Karpas-422 (cell line): ENCODE data around the gene NCKAP5. TPM values are rescaled to one million over a fixed set of nuclear protein-coding genes. Genes with fewer than 3 reads are reported as not detected.

Experiments used
- DNase-seq: peaks from one replicate; pipeline ENCODE4 v3.0.0-alpha.2; 2015
- H2AFZ ChIP-seq: fragments of 200-600 bp; sonication (generic); 2 replicates; pipeline ENCODE4 v1.6.1; 2014; ENCODE audit warnings: antibody characterized with exemption, low read length, mixed read lengths
- H3K27ac ChIP-seq: fragments of 200-600 bp; sonication (generic); 2 replicates; pipeline ENCODE4 v1.5.1; 2014; ENCODE audit warnings: mild to moderate bottlenecking, low read length, moderate library complexity
- H3K27me3 ChIP-seq: fragments of 200-600 bp; sonication (generic); 2 replicates; pipeline ENCODE4 v1.6.1; 2014; ENCODE audit warnings: low read length, mixed read lengths
- H3K36me3 ChIP-seq: fragments of 200-600 bp; sonication (generic); 2 replicates; pipeline ENCODE4 v1.6.1; 2014; ENCODE audit warnings: low read length, mixed read lengths; ENCODE audit not compliant: insufficient read depth
- H3K4me1 ChIP-seq: fragments of 200-600 bp; sonication (generic); 2 replicates; pipeline ENCODE4 v1.6.1; 2014; ENCODE audit warnings: mild to moderate bottlenecking, low read length, mixed read lengths
- H3K4me2 ChIP-seq: fragments of 200-600 bp; sonication (generic); 2 replicates; pipeline ENCODE4 v1.6.1; 2014; ENCODE audit warnings: low read length, low read depth, mild to moderate bottlenecking; ENCODE audit not compliant: poor library complexity, severe bottlenecking
- H3K4me3 ChIP-seq: fragments of 200-600 bp; sonication (generic); 2 replicates; pipeline ENCODE4 v1.5.1; 2014; ENCODE audit warnings: mild to moderate bottlenecking, antibody characterized with exemption, low read length, mixed read lengths
- H3K79me2 ChIP-seq: fragments of 200-600 bp; sonication (generic); 2 replicates; pipeline ENCODE4 v1.6.1; 2014; ENCODE audit warnings: mild to moderate bottlenecking, low read length, mixed read lengths
- H3K9ac ChIP-seq: fragments of 200-600 bp; sonication (generic); 2 replicates; pipeline ENCODE4 v1.6.0; 2014; ENCODE audit warnings: low read length
- H3K9me2 ChIP-seq: fragments of 200-600 bp; sonication (generic), shearing (Covaris generic); replicated peaks from 2 replicates; pipeline ENCODE4 v1.6.0; 2014; ENCODE audit warnings: mild to moderate bottlenecking, low read length, moderate library complexity; ENCODE audit not compliant: insufficient read depth
- H3K9me3 ChIP-seq: fragments of 300-700, 200-600 bp; sonication (generic); 2 replicates; pipeline ENCODE4 v1.6.1; 2014; ENCODE audit warnings: low read length, mixed read lengths
- H4K20me1 ChIP-seq: fragments of 200-600 bp; sonication (generic); 2 replicates; pipeline ENCODE4 v1.6.1; 2014; ENCODE audit warnings: mild to moderate bottlenecking, antibody characterized with exemption, low read length, low read depth; ENCODE audit not compliant: insufficient read depth
- total RNA-seq: library from RNA; depleted of rRNA; stranded (reverse); fragments of >200 nt; shearing (Covaris generic); gene quantifications from 2 replicates; pipeline ENCODE4 v1.2.3, GENCODE V29; 2014; ENCODE audit warnings: low replicate concordance

The NCKAP5 gene
- total RNA-seq, 1 experiment from 2014 or later: not detected

DNA sequence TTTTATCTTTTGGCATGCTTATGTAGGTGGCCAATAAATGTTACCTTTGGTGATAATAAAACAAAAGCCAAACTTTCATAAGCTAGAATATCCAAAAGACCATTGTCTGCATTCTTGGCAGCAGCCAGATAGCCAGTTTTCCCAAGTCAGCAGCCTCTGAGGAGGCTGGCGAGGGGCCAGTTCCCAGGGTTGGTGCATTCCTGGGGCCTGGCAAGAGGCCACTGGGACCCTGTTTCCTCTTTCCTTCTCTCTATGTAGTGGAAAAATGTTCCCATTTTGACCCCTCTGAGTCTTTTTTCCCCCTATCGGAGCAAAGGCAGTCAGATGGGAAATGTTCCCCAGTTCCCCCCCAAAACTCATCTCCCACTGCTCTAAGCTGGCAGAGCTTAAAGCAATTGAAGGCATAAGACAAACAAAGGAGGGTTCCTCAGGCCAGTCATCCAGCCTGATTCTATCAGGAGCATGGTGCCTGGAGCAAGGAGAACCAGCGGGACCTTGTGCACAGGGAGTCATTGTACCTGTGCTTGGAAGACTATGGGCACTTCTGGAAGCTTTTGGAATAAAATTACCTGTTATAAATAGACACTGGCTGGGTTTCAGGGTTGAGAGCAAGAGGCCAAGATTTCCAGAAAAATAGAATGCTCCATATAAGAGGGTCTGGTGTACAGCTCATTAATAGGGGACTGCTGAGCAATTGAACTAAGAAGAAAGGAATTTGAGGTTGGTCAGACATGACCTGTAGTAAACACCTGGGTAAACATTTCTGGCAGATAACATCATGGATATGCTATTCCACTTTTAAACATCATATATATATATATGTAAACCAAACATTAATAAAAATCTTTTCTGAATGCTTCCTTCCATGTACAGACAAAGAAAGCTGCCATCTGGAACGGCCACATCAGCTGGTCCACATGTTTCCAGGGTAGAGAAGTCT is 63.4 kb downstream of the NCKAP5 start:
- Histone ChIP-seq H4K20me1 (no peaks in the 10 kb centered on the region), H3K9me2 (no peaks in the 10 kb centered on the region), H3K9me3 (no peaks in the 10 kb centered on the region), H3K27ac (no peak overlapping the region), H3K27me3 (no peaks in the 10 kb centered on the region), H3K4me3 (no peak overlapping the region), H3K4me1 (no peaks in the 10 kb centered on the region), H3K36me3 (no peaks in the 10 kb centered on the region), H3K9ac (no peak overlapping the region), H3K4me2 (no peak overlapping the region), H2AFZ (no peak overlapping the region), H3K79me2 (no peaks in the 10 kb centered on the region)
- no peak for DNase-seq

DNA sequence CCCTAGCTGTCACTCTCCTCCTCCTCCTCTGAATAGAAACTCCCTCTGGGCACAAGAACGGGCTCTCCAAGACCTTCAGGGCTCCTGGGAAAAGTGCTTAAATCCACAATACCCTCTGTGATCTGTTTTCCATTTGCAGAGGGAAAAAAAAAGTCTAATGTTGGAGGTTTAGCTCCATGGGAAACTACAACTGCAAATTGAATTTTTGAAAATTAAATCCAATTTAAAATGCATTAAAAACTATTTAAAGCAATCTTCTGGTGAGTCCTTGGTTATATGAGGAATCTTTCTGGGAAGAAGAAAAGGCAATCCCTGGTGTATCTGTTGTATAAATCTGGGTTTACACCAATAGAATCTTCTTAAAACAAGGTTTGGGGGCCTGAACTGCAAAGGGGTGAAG is 64.3 kb downstream of the NCKAP5 start:
- Histone ChIP-seq H3K9ac (no peak overlapping the region), H3K79me2 (no peaks in the 10 kb centered on the region), H3K9me2 (no peaks in the 10 kb centered on the region), H3K4me2 (no peak overlapping the region), H3K36me3 (no peaks in the 10 kb centered on the region), H4K20me1 (no peaks in the 10 kb centered on the region), H3K9me3 (no peaks in the 10 kb centered on the region), H3K27me3 (no peaks in the 10 kb centered on the region), H3K27ac (no peak overlapping the region), H3K4me3 (no peak overlapping the region), H3K4me1 (no peaks in the 10 kb centered on the region), H2AFZ (no peak overlapping the region)
- DNase-seq: no peak

DNA sequence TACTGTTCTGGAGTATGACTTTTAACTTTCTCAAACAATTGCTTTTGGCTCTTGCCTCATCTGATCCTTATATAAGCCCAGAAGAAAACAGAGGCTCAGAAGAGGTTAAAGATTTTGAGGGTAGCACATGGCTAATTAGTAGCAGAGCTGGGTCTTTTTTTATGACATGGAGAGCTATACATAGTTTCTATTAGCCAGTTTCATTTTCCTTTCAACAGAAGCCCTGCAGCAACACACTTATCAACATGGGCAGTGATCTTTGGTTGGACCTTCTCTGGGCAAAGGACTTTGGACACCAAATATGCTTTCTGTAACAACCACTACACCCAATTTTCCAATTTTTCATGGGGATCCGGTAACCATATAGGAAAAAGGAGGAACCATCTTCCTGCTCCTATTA is 64.9 kb downstream of the NCKAP5 start:
- no peaks in the 10 kb centered on the region for H3K27me3 ChIP-seq
- no peak overlapping the region for H2AFZ ChIP-seq
- no peak overlapping the region for H3K4me3 ChIP-seq
- no peaks in the 10 kb centered on the region for H3K79me2 ChIP-seq
- H4K20me1 ChIP-seq: no peaks in the 10 kb centered on the region
- H3K9me2 ChIP-seq: no peaks in the 10 kb centered on the region
- H3K36me3 ChIP-seq: no peaks in the 10 kb centered on the region
- no peaks in the 10 kb centered on the region for H3K9me3 ChIP-seq
- no peaks in the 10 kb centered on the region for H3K4me1 ChIP-seq
- H3K4me2 ChIP-seq: no peak overlapping the region
- H3K9ac ChIP-seq: no peak overlapping the region
- no peak for DNase-seq
- H3K27ac ChIP-seq: no peak overlapping the region

DNA sequence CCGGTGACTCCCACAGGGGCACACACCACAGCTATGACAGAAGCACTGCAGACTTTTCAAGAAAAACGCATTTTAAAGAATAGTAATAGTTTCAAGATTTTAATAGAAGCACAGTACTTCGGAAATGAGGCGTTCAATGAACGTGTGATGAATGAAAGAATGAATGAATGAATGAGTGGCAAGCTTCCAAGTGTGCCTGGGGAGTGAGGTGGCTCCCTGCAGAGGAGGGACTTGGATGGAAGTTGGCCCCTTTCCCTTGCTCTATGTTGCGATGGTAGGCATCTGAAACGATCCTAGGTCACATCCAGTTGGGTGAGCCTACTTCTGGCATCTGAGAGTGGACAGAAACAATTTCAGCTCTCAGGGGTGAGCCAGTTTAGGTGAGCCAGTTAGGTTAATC is 65.6 kb downstream of the NCKAP5 start:
- DNase-seq: no peak
- H3K27me3 ChIP-seq: no peaks in the 10 kb centered on the region
- H3K9me3 ChIP-seq: no peaks in the 10 kb centered on the region

DNA sequence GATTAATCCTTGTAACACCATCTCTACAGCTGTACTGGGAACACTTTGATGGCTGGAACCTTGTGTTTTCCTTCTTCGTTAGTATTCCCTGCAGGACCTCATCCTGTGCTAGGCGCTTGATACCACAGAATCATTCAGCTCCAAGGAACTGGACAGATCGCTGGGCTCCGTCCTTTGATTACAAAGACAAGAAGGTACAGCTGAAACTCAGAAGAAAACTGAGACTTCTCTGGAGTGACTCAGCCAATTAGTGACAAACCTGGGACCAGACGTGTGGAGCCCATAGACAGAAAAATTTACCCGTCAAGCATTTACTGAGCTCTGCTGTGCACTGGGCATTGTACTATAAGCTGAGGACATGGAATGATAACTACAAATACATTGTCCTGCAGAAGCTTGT is 67.3 kb downstream of the NCKAP5 start:
- Histone ChIP-seq H3K79me2 (no peaks in the 10 kb centered on the region), H3K27ac (no peak overlapping the region), H3K4me3 (no peak overlapping the region), H3K9me2 (no peaks in the 10 kb centered on the region), H4K20me1 (no peaks in the 10 kb centered on the region), H3K9me3 (no peaks in the 10 kb centered on the region), H3K4me1 (no peaks in the 10 kb centered on the region), H3K27me3 (no peaks in the 10 kb centered on the region), H3K9ac (no peak overlapping the region), H2AFZ (no peak overlapping the region), H3K4me2 (no peak overlapping the region), H3K36me3 (no peaks in the 10 kb centered on the region)
- no peak for DNase-seq

More for the DNA sequence above, 65.6 kb downstream of the NCKAP5 start:
- Histone ChIP-seq H3K79me2 (no peaks in the 10 kb centered on the region), H3K4me1 (no peaks in the 10 kb centered on the region), H4K20me1 (no peaks in the 10 kb centered on the region), H3K36me3 (no peaks in the 10 kb centered on the region), H3K4me2 (no peak overlapping the region), H3K4me3 (no peak overlapping the region), H3K27ac (no peak overlapping the region), H3K9me2 (no peaks in the 10 kb centered on the region), H2AFZ (no peak overlapping the region), H3K9ac (no peak overlapping the region)

DNA sequence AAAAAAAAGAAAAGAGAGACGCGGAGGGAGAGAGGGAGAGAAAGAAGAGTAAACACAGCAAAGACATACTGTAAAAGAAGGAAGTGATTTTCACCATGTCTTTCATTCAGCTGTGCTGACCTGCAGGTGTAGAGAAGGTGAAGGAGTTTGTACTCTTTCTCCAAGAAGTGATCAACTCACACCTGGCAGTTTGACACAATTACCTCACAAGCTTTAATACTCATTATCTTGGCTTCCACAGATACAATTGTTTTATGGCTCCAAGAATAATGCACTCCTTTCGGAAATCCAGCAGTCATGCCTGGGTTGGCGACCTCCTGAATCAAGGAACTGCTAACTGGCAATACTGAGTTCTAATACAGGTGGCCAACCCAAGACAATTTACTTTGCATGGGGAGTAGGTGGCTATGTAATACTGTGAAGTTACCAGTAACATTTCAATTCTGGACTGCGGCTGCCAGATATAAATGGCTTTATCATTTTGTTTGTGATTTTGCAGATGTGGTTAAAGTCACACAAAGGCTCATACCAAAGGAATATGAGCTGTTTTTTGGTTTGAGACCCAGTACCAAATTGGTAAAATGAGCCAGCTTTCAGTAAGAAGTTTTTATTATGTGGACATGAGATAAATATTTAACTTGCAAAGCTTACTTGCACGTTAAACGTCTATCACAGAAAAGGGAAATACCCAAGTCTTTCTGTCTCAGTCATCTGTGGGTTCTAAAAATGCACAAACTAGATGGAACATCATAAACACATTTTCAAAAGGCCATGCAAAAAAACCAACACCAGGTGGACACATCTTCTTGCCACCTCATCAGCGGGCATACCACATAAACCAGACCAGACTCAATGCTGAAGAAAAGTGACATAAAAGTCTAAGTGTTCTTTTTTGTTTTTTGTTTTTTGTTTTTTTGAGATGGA is 69.3 kb downstream of the NCKAP5 start:
- H3K36me3 ChIP-seq: no peaks in the 10 kb centered on the region
- H3K4me2 ChIP-seq: no peak overlapping the region
- H3K9ac ChIP-seq: no peak overlapping the region
- H3K4me1 ChIP-seq: no peaks in the 10 kb centered on the region
- H3K9me2 ChIP-seq: no peaks in the 10 kb centered on the region
- H3K27ac ChIP-seq: no peak overlapping the region
- H3K79me2 ChIP-seq: no peaks in the 10 kb centered on the region
- DNase-seq: no peak
- H3K4me3 ChIP-seq: no peak overlapping the region
- H4K20me1 ChIP-seq: no peaks in the 10 kb centered on the region
- no peak overlapping the region for H2AFZ ChIP-seq
- no peaks in the 10 kb centered on the region for H3K9me3 ChIP-seq
- H3K27me3 ChIP-seq: no peaks in the 10 kb centered on the region

DNA sequence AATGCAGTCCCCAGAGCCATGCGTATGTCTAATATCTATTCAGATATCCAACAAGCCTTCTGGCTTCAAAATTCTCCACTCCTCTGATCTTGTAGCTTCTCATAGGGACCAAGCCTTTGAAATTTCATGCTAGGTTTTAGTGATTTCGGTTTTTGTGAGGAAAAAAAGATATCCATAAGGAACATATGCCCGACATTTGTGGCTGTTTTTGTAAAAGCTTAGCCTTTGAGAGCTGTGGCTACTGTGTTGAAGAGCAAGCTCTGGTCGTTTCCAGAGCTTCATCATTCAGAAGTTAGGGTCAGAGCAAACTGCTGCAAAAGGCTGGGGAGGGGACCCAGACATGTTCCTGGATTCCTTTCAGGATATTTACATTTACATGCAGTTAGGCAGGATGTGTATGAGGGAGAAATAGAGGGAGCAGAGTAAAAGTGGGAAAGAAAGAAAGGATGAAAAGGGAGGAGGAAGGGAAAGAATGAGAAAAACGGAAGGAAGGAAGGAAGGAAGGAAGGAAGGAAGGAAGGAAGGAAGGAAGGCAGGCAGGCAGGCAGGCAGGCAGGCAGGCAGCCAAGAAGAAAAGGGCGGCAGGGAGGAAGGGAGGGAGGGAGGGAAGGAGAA is 70.2 kb downstream of the NCKAP5 start:
- Histone ChIP-seq H2AFZ (no peak overlapping the region), H3K9ac (no peak overlapping the region), H3K27ac (no peak overlapping the region), H3K36me3 (no peaks in the 10 kb centered on the region), H3K4me2 (no peak overlapping the region), H3K79me2 (no peaks in the 10 kb centered on the region), H3K9me2 (no peaks in the 10 kb centered on the region), H3K9me3 (no peaks in the 10 kb centered on the region), H3K27me3 (no peaks in the 10 kb centered on the region), H3K4me1 (no peaks in the 10 kb centered on the region), H3K4me3 (no peak overlapping the region), H4K20me1 (no peaks in the 10 kb centered on the region)
- no peak for DNase-seq
